ENCODE results near the gene TSPAN31.
"Not testable (repeated sequence)": the region's sequence is repeated elsewhere in the genome, so short reads cannot be mapped to it uniquely, and the experiment has no call there.

The TSPAN31 gene

GRCh38 chr12:57713209-57713608 is 31.6 kb upstream of the TSPAN31 start:
- Histone ChIP-seq H3K27me3 (no peaks in the 10 kb centered on the region), H3K4me3 (no peak overlapping the region), H4K20me1 (peaks cover 0 to 44% (median 0%) of the 10 kb centered on the region in 11 experiments; a peak in 7 of 22 replicates), H3K9ac (no peak overlapping the region), H3K4me1 (no peaks in the 10 kb centered on the region), H3K9me3 (replicated peaks in 1 of 11) (peaks cover 0 to 10% (median 0%) of the 10 kb centered on the region in 11 experiments; a peak in 4 of 22 replicates), H3K27ac (no peak overlapping the region), H3K36me3 (peaks cover 75 to 100% (median 85%) of the 10 kb centered on the region in 11 experiments), H3K4me2 (no peak overlapping the region)
- TF ChIP-seq Cebpa-rat (IDR thresholded peaks at IDR 0.05) = no peak

GRCh38 chr12:57715036-57715748 is 29.6 kb upstream of the TSPAN31 start:
- H3K9ac ChIP-seq = not testable (repeated sequence)

GRCh38 chr12:57715786-57716185 is 29.1 kb upstream of the TSPAN31 start:
- peaks cover 0 to 10% (median 0%) of the 10 kb centered on the region in 11 experiments; a peak in 4 of 22 replicates for H3K9me3 ChIP-seq (replicated peaks in 1 of 11)
- H3K27ac ChIP-seq = no peak overlapping the region
- no peak overlapping the region for H3K4me3 ChIP-seq
- TF ChIP-seq Cebpa-rat (IDR thresholded peaks at IDR 0.05) = no peak
- no peaks in the 10 kb centered on the region for H3K4me1 ChIP-seq
- peaks cover 93 to 100% (median 97%) of the 10 kb centered on the region in 11 experiments for H3K36me3 ChIP-seq
- H3K27me3 ChIP-seq = no peaks in the 10 kb centered on the region
- H3K4me2 ChIP-seq = no peak overlapping the region
- H3K9ac ChIP-seq = no peak overlapping the region
- H4K20me1 ChIP-seq = peaks cover 0 to 61% (median 4%) of the 10 kb centered on the region in 11 experiments; a peak in 10 of 22 replicates

More at GRCh38 chr12:57715036-57715748, 29.6 kb upstream of the TSPAN31 start:
- not testable (repeated sequence) for H3K4me1 ChIP-seq, H3K27ac ChIP-seq, H3K4me2 ChIP-seq, H3K4me3 ChIP-seq, H3K27me3 ChIP-seq
- peaks cover 89 to 100% (median 96%) of the 10 kb centered on the region in 11 experiments for H3K36me3 ChIP-seq
- peaks cover 0 to 55% (median 0%) of the 10 kb centered on the region in 11 experiments; a peak in 9 of 22 replicates for H4K20me1 ChIP-seq
- peaks cover 0 to 10% (median 0%) of the 10 kb centered on the region in 11 experiments; a peak in 4 of 22 replicates for H3K9me3 ChIP-seq (replicated peaks in 1 of 11)

GRCh38 chr12:57716305-57716704 is 28.5 kb upstream of the TSPAN31 start:
- Histone ChIP-seq H3K9ac (no peak overlapping the region), H3K4me3 (no peak overlapping the region), H3K4me2 (no peak overlapping the region), H3K27ac (no peak overlapping the region), H3K36me3 (peaks cover 94 to 100% (median 97%) of the 10 kb centered on the region in 11 experiments), H3K4me1 (no peaks in the 10 kb centered on the region), H3K27me3 (no peaks in the 10 kb centered on the region), H3K9me3 (replicated peaks in 1 of 11) (peaks cover 0 to 8% (median 0%) of the 10 kb centered on the region in 11 experiments; a peak in 4 of 22 replicates), H4K20me1 (peaks cover 0 to 66% (median 4%) of the 10 kb centered on the region in 11 experiments; a peak in 10 of 22 replicates)
- no peak for TF ChIP-seq Cebpa-rat (IDR thresholded peaks at IDR 0.05)

- Histone ChIP-seq H3K4me3 (no peak overlapping the region), H3K4me1 (no peaks in the 10 kb centered on the region), H4K20me1 (peaks cover 0 to 73% (median 4%) of the 10 kb centered on the region in 11 experiments; a peak in 9 of 22 replicates), H3K9ac (no peak overlapping the region), H3K4me2 (no peak overlapping the region), H3K9me3 (replicated peaks in 1 of 11) (peaks cover 0 to under 1% (median 0%) of the 10 kb centered on the region in 11 experiments; a peak in 1 of 22 replicates), H3K36me3 (peaks cover 94 to 100% (median 98%) of the 10 kb centered on the region in 11 experiments), H3K27ac (no peak overlapping the region), H3K27me3 (no peaks in the 10 kb centered on the region)
- TF ChIP-seq Cebpa-rat (IDR thresholded peaks at IDR 0.05) = no peak
Measured at GRCh38 chr12:57717131-57717530, 27.7 kb upstream of the TSPAN31 start.

GRCh38 chr12:57717846-57718640 is 26.8 kb upstream of the TSPAN31 start:
- H3K36me3 ChIP-seq = peaks cover 87 to 100% (median 92%) of the 10 kb centered on the region in 11 experiments
- peaks cover 0 to 76% (median 3%) of the 10 kb centered on the region in 11 experiments; a peak in 9 of 22 replicates for H4K20me1 ChIP-seq
- H3K4me2 ChIP-seq = no peak overlapping the region
- no peaks in the 10 kb centered on the region for H3K9me3 ChIP-seq (replicated peaks in 1 of 11)
- H3K27me3 ChIP-seq = no peaks in the 10 kb centered on the region
- H3K4me1 ChIP-seq = no peaks in the 10 kb centered on the region
- H3K9ac ChIP-seq = no peak overlapping the region
- no peak overlapping the region for H3K27ac ChIP-seq
- H3K4me3 ChIP-seq = no peak overlapping the region
- TF ChIP-seq Cebpa-rat (IDR thresholded peaks at IDR 0.05) = no peak

- H4K20me1 ChIP-seq = peaks cover 0 to 81% (median 5%) of the 10 kb centered on the region in 11 experiments; a peak in 10 of 22 replicates
- no peaks in the 10 kb centered on the region for H3K4me1 ChIP-seq
- no peak overlapping the region for H3K4me2 ChIP-seq
- peaks cover 79 to 99% (median 84%) of the 10 kb centered on the region in 11 experiments for H3K36me3 ChIP-seq
- H3K27ac ChIP-seq = no peak overlapping the region
- no peaks in the 10 kb centered on the region for H3K9me3 ChIP-seq (replicated peaks in 1 of 11)
- TF ChIP-seq Cebpa-rat (IDR thresholded peaks at IDR 0.05) = no peak
- H3K27me3 ChIP-seq = no peaks in the 10 kb centered on the region
- no peak overlapping the region for H3K4me3 ChIP-seq
- no peak overlapping the region for H3K9ac ChIP-seq
Measured at GRCh38 chr12:57718641-57719528, 26.0 kb upstream of the TSPAN31 start.

- Histone ChIP-seq H3K4me1 (peaks cover 0 to 4% (median 2%) of the 10 kb centered on the region in 10 experiments; a peak in 10 of 20 replicates), H3K4me3 (no peak overlapping the region), H4K20me1 (peaks cover 0 to 88% (median 8%) of the 10 kb centered on the region in 11 experiments; a peak in 9 of 22 replicates), H3K9ac (no peak overlapping the region), H3K27ac (no peak overlapping the region), H3K36me3 (peaks cover 71 to 99% (median 73%) of the 10 kb centered on the region in 11 experiments), H3K27me3 (no peaks in the 10 kb centered on the region), H3K9me3 (replicated peaks in 1 of 11) (no peaks in the 10 kb centered on the region), H3K4me2 (no peak overlapping the region)
- no peak for TF ChIP-seq Cebpa-rat (IDR thresholded peaks at IDR 0.05)
Measured at GRCh38 chr12:57719777-57720605, 24.8 kb upstream of the TSPAN31 start.

All from BLaER1 treated with 17β-estradiol and CSF1 and Interleukin-3, amounts not matched to agents 10 nM and 100 nM (cell line).